GM18907 (cell line): ENCODE results near the gene AVPR2.

ENCODE experiments used
- ATAC-seq: cut with Tn5 transposase; IDR thresholded peaks from one replicate; pipeline ENCODE4 v1.9.1; 2021; ENCODE audit warnings: mild to moderate bottlenecking, moderate library complexity; ENCODE audit not compliant: unreplicated experiment

Gene AVPR2

GRCh38 chrX:153884590-153884989 lies 19.9 kb upstream of the AVPR2 start:
- ATAC-seq: no peak

- ATAC-seq: no peak
Observed at GRCh38 chrX:153885208-153885787, 19.2 kb upstream of the AVPR2 start.

GRCh38 chrX:153885968-153886903 lies 18.2 kb upstream of the AVPR2 start, which contains the start of gene L1CAM:
Gene L1CAM (minus strand): TSS chrX:153886173. CDS start chrX:153875836, 10,337 bp downstream.
- ATAC-seq: no peak

- ATAC-seq: no peak
Observed at GRCh38 chrX:153886915-153887314, 17.6 kb upstream of the AVPR2 start.

GRCh38 chrX:153887385-153887784 lies 17.1 kb upstream of the AVPR2 start:
- ATAC-seq: no peak

- peak; percentile 55 for ATAC-seq
Observed at GRCh38 chrX:153888344-153888743, 16.1 kb upstream of the AVPR2 start.

- ATAC-seq: no peak
Observed at GRCh38 chrX:153889123-153889522, 15.3 kb upstream of the AVPR2 start.

GRCh38 chrX:153897899-153898298 lies 6.6 kb upstream of the AVPR2 start:
- no peak for ATAC-seq

- ATAC-seq: peak; percentile 79
Observed at GRCh38 chrX:153900831-153901752, 3.4 kb upstream of the AVPR2 start.

GRCh38 chrX:153901753-153902140 lies 2.7 kb upstream of the AVPR2 start:
- ATAC-seq: no peak

GRCh38 chrX:153902385-153902784 lies 2.1 kb upstream of the AVPR2 start:
- ATAC-seq: no peak

GRCh38 chrX:153903238-153903980 lies 1.1 kb upstream of the AVPR2 start:
- ATAC-seq: no peak

- ATAC-seq: no peak
Observed at GRCh38 chrX:153905481-153906095, 1.1 kb downstream of the AVPR2 start.

- ATAC-seq: no peak
Observed at GRCh38 chrX:153906126-153906917, 1.8 kb downstream of the AVPR2 start.

GRCh38 chrX:153907456-153907855 lies 3.0 kb downstream of the AVPR2 start:
- no peak for ATAC-seq

- no peak for ATAC-seq
Observed at GRCh38 chrX:153908219-153908860, 3.9 kb downstream of the AVPR2 start.

GRCh38 chrX:153909024-153909979 lies 4.8 kb downstream of the AVPR2 start:
- ATAC-seq: no peak

- ATAC-seq: no peak
Observed at GRCh38 chrX:153909980-153910360, 5.5 kb downstream of the AVPR2 start.
